ENCODE results near the gene ADAMTSL3.

GRCh38 chr15:83643201-83643600 is 10.7 kb upstream of the ADAMTSL3 start:
- TF ChIP-seq, protein P1, sequence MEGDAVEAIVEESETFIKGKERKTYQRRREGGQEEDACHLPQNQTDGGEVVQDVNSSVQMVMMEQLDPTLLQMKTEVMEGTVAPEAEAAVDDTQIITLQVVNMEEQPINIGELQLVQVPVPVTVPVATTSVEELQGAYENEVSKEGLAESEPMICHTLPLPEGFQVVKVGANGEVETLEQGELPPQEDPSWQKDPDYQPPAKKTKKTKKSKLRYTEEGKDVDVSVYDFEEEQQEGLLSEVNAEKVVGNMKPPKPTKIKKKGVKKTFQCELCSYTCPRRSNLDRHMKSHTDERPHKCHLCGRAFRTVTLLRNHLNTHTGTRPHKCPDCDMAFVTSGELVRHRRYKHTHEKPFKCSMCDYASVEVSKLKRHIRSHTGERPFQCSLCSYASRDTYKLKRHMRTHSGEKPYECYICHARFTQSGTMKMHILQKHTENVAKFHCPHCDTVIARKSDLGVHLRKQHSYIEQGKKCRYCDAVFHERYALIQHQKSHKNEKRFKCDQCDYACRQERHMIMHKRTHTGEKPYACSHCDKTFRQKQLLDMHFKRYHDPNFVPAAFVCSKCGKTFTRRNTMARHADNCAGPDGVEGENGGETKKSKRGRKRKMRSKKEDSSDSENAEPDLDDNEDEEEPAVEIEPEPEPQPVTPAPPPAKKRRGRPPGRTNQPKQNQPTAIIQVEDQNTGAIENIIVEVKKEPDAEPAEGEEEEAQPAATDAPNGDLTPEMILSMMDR (IDR thresholded peaks at IDR 0.05; ENCODE audit: insufficient read depth, low read length, poor library complexity, severe bottlenecking), result no peak
- no peak for TF ChIP-seq EZH2phosphoT487 (conservative IDR thresholded peaks at IDR 0.05; ENCODE audit: low read length)

All from SU-DHL-6 (cell line).